SK-N-SH (cell line): ENCODE measurements around the gene TMCC2. TPM values are rescaled to one million over a fixed set of nuclear protein-coding genes. Genes with fewer than 3 reads are reported as not detected.
A peak's percentile ranks its signal among the peaks of the same experiment; 100 is the strongest.

ENCODE experiments used
- CTCF ChIA-PET: fragments of 300-600, 350-600 bp; formaldehyde crosslinking; extraction: SDS; loops from one replicate; lab custom pipeline; 2021; lab: Yijun Ruan, JAX
- POLR2A ChIA-PET: fragments of 350-600 bp; sonication (Branson Sonifier 250); formaldehyde crosslinking; extraction: SDS; loops from one replicate; lab custom pipeline; 2020; ENCODE audit warnings: antibody characterized with exemption, inconsistent platforms; lab: Yijun Ruan, JAX
- DNase-seq: peaks from one replicate; pipeline ENCODE4 v3.0.0; 2012
- H2AFZ ChIP-seq: fragments of 200-600 bp; sonication (generic); 2 replicates; pipeline ENCODE4 v1.8.1; 2016; ENCODE audit warnings: antibody characterized with exemption, mild to moderate bottlenecking, low read depth
- H3F3A ChIP-seq: fragments of 200-600 bp; sonication (generic); replicated peaks from 2 replicates; pipeline ENCODE3; 2016; ENCODE audit warnings: antibody characterized with exemption, mild to moderate bottlenecking; ENCODE audit not compliant: insufficient read depth
- H3K27ac ChIP-seq, 2 experiments: fragments of 200-500 bp in 1 of 2; fragments of 200-600 bp in 1 of 2; sonication (Bioruptor generic) in 1 of 2; sonication (generic), shearing (Covaris generic) in 1 of 2; 2 replicates each; pipeline versions ENCODE4 v1.5.1 to v1.6.1; 2014 to 2016; ENCODE audit warnings: low read depth in 2 of 2, inconsistent platforms in 1 of 2, low read length in 1 of 2, mild to moderate bottlenecking in 1 of 2, mixed read lengths in 1 of 2
- H3K27me3 ChIP-seq: fragments of 200-600 bp; sonication (generic), shearing (Covaris generic); 2 replicates; pipeline ENCODE4 v1.6.1; 2016; ENCODE audit warnings: mixed run types; ENCODE audit not compliant: insufficient read depth
- H3K36me3 ChIP-seq, 2 experiments: fragments of 200-500 bp in 1 of 2; fragments of 200-600 bp in 1 of 2; sonication (Bioruptor generic) in 1 of 2; sonication (generic) in 1 of 2; replicated peaks in 1 of 2; 2 replicates each; pipeline versions ENCODE3 to v1.5.1; 2014 to 2016; ENCODE audit warnings: low read length in 1 of 2, mild to moderate bottlenecking in 1 of 2; ENCODE audit not compliant: insufficient read depth in 2 of 2, control insufficient read depth in 1 of 2
- H3K4me1 ChIP-seq, 2 experiments: fragments of 200-500 bp in 1 of 2; fragments of 200-600 bp in 1 of 2; sonication (Bioruptor generic) in 1 of 2; sonication (generic), shearing (Covaris generic) in 1 of 2; 2 replicates each; pipeline versions ENCODE4 v1.5.1 to v1.6.1; 2014 to 2016; ENCODE audit warnings: low read depth in 1 of 2, low read length in 1 of 2, mixed run types in 1 of 2; ENCODE audit not compliant: insufficient read depth in 2 of 2, control insufficient read depth in 1 of 2
- H3K4me2 ChIP-seq: fragments of 200-600 bp; sonication (generic), shearing (Covaris generic); 2 replicates; pipeline ENCODE4 v1.6.1; 2017; ENCODE audit warnings: mixed run types
- H3K4me3 ChIP-seq, 2 experiments: fragments of 200-500 bp in 1 of 2; fragments of 200-600 bp in 1 of 2; sonication (Bioruptor generic) in 1 of 2; sonication (generic), shearing (Covaris generic) in 1 of 2; 2 replicates each; pipeline versions ENCODE4 v1.5.1 to v1.8.1; 2014 to 2016; ENCODE audit warnings: low read depth in 2 of 2, inconsistent platforms in 1 of 2, low read length in 1 of 2, mild to moderate bottlenecking in 1 of 2, mixed read lengths in 1 of 2, moderate library complexity in 1 of 2
- H3K79me2 ChIP-seq: fragments of 200-600 bp; sonication (generic); 2 replicates; pipeline ENCODE4 v1.8.1; 2017; ENCODE audit warnings: mild to moderate bottlenecking; ENCODE audit not compliant: insufficient read depth
- H3K9ac ChIP-seq: fragments of 200-600 bp; sonication (generic); 2 replicates; pipeline ENCODE4 v1.6.1; 2017; ENCODE audit warnings: mixed run types
- H3K9me2 ChIP-seq: fragments of 200-600 bp; sonication (generic); 2 replicates; pipeline ENCODE4 v1.6.1; 2017; ENCODE audit warnings: mixed run types
- H3K9me3 ChIP-seq: fragments of 200-600 bp; sonication (generic); 2 replicates; pipeline ENCODE4 v1.6.1; 2017; ENCODE audit warnings: mixed run types, mild to moderate bottlenecking, moderate library complexity
- H4K20me1 ChIP-seq: fragments of 200-600 bp; sonication (generic); 2 replicates; pipeline ENCODE4 v1.6.1; 2017; ENCODE audit warnings: mild to moderate bottlenecking, mixed run types; ENCODE audit not compliant: insufficient read depth
- EP300 ChIP-seq, 2 experiments: IDR thresholded peaks; 2 replicates each; pipeline versions ENCODE4 v1.4.0 to v1.6.1; 2012; ENCODE audit warnings: borderline replicate concordance in 1 of 2, low read depth in 1 of 2, low read length in 1 of 2
- FOSL2 ChIP-seq: IDR thresholded peaks from 2 replicates; pipeline ENCODE4 v1.4.0; 2012; ENCODE audit warnings: low read depth, mild to moderate bottlenecking, moderate library complexity, borderline replicate concordance
- GATA2 ChIP-seq: sonication (generic); formaldehyde crosslinking; IDR thresholded peaks from 2 replicates; pipeline ENCODE4 v1.5.0; 2020; ENCODE audit warnings: mild to moderate bottlenecking, missing genetic modification reagents
- IRF3 ChIP-seq: fragments of 150-350 bp; IDR thresholded peaks from 2 replicates; pipeline ENCODE4 v1.6.1; 2016; ENCODE audit warnings: mild to moderate bottlenecking, low read depth, low read length
- MEF2A ChIP-seq: IDR thresholded peaks from 2 replicates; pipeline ENCODE4 v1.4.0; 2012; ENCODE audit warnings: low read depth, borderline replicate concordance
- NFIC ChIP-seq: IDR thresholded peaks from 2 replicates; pipeline ENCODE4 v1.4.0; 2012; ENCODE audit warnings: borderline replicate concordance
- NRF1 ChIP-seq: IDR thresholded peaks from 2 replicates; pipeline ENCODE4 v1.6.1; 2012; ENCODE audit warnings: low read depth, mild to moderate bottlenecking, low read length
- PBX3 ChIP-seq: IDR thresholded peaks from 2 replicates; pipeline ENCODE4; 2012
- POLR2AphosphoS5 ChIP-seq: IDR thresholded peaks from 2 replicates; pipeline ENCODE4 v1.6.1; 2012; ENCODE audit warnings: low read depth, low read length
- RAD21 ChIP-seq: IDR thresholded peaks from 2 replicates; pipeline ENCODE4 v1.6.1; 2012; ENCODE audit warnings: mild to moderate bottlenecking, low read length
- TAF1 ChIP-seq: IDR thresholded peaks from 2 replicates; pipeline ENCODE4 v1.6.1; 2012; ENCODE audit warnings: low read depth, mild to moderate bottlenecking, low read length, moderate library complexity, borderline replicate concordance
- USF2 ChIP-seq: fragments of 150-350 bp; IDR thresholded peaks from 2 replicates; pipeline ENCODE4 v1.6.1; 2017; ENCODE audit warnings: antibody characterized with exemption, low read length, low read depth, borderline replicate concordance
- ZBTB33 ChIP-seq: IDR thresholded peaks from 2 replicates; pipeline ENCODE4 v1.4.0; 2012; ENCODE audit warnings: low read depth, borderline replicate concordance
- WGBS: methylation state at CpG from one replicate; pipeline ENCODE4 v1.1.6; 2017; ENCODE audit warnings: low lambda C conversion rate; 5-methylcytosine and 5-hydroxymethylcytosine counted together
- polyA plus RNA-seq, 3 experiments: library from polyadenylated mRNA; depleted of rRNA; stranded (reverse); fragments of >200 nt; gene quantifications; 2 replicates each; pipeline ENCODE4 v1.2.3, GENCODE V29; 2012

TMCC2 gene
- polyA plus RNA-seq, 1 of the 3 experiments (the other 2 are of a cell fraction): 6.0 TPM

- no peaks in the 10 kb centered on the region for H3K9me3 ChIP-seq
- peak overlapping the region in 1 of 2 experiments; percentile 97; a peak in 1 of 4 replicates for H3K27ac ChIP-seq
- H3K9me2 ChIP-seq: no peaks in the 10 kb centered on the region
- no peak overlapping the region for H2AFZ ChIP-seq
- WGBS: 97% methylated on average over 11 of the region's 19 CpGs
- H3F3A ChIP-seq: peaks cover 29% of the 10 kb centered on the region
- POLR2A ChIA-PET: no interaction called here
- no peak overlapping the region for H3K4me3 ChIP-seq
- CTCF ChIA-PET: interaction anchor here (1.6 to 46.8 kb wide), 3 partner anchors 21 to 50 kb away, joined by 6 to 1368 read pairs (median 10); no protein-coding TSS in a partner anchor
- no peak for DNase-seq
- H3K9ac ChIP-seq: no peak overlapping the region
- peaks cover 25 to 30% of the 10 kb centered on the region in 2 experiments for H3K36me3 ChIP-seq
- no peak overlapping the region for H3K4me2 ChIP-seq
- peaks cover 3 to 25% of the 10 kb centered on the region in 2 experiments; a peak in 3 of 4 replicates for H3K4me1 ChIP-seq
- H3K27me3 ChIP-seq: no peaks in the 10 kb centered on the region
- H4K20me1 ChIP-seq: no peaks in the 10 kb centered on the region
- peaks cover 13% of the 10 kb centered on the region; the same call in 1 of the 2 replicates for H3K79me2 ChIP-seq
- no peak for TF ChIP-seq NFIC
- TF ChIP-seq NRF1: no peak
- no peak for TF ChIP-seq MEF2A
- no peak for TF ChIP-seq EP300 (IDR thresholded peaks at IDR 0.05; ENCODE audit: borderline replicate concordance in 1 of 2, low read depth in 1 of 2, low read length in 1 of 2)
- no peak for TF ChIP-seq GATA2 (CRISPR knock-in tag)
- TF ChIP-seq POLR2AphosphoS5: no peak
- TF ChIP-seq IRF3: no peak
- no peak for TF ChIP-seq PBX3
- TF ChIP-seq ZBTB33: no peak
- TF ChIP-seq FOSL2: no peak
- no peak for TF ChIP-seq TAF1
- no peak for TF ChIP-seq RAD21
- no peak for TF ChIP-seq USF2
These were observed 76.4 kb downstream of the TMCC2 start for GRCh38 chr1:205304046-205304694.
